Activated T-cell treated with anti-CD3 and anti-CD28 coated beads for 24 hours (primary cell): ENCODE data around the gene BCHE.
"Not testable (repeated sequence)": the region's sequence is repeated elsewhere in the genome, so short reads cannot be mapped to it uniquely, and the experiment has no call there.

ENCODE experiments used
- DNase-seq: peaks from one replicate; pipeline ENCODE4 v3.0.0-alpha.2; 2020; ENCODE audit warnings: low read depth

BCHE gene

GRCh38 chr3:165816209-165816608, 21.0 kb downstream of the BCHE start:
- no peak for DNase-seq

GRCh38 chr3:165815682-165816081, 21.5 kb downstream of the BCHE start:
- DNase-seq: no peak

GRCh38 chr3:165814380-165814779, 22.8 kb downstream of the BCHE start:
- no peak for DNase-seq

GRCh38 chr3:165807937-165808336, 29.3 kb downstream of the BCHE start:
- DNase-seq: not testable (repeated sequence)

GRCh38 chr3:165805946-165806561, 31.2 kb downstream of the BCHE start:
- no peak for DNase-seq

- no peak for DNase-seq
These were observed 33.8 kb downstream of the BCHE start for GRCh38 chr3:165803471-165803870.

GRCh38 chr3:165800970-165801369, 36.3 kb downstream of the BCHE start:
- DNase-seq: no peak

GRCh38 chr3:165799026-165799425, 38.2 kb downstream of the BCHE start:
- DNase-seq: no peak

GRCh38 chr3:165797551-165797950, 39.7 kb downstream of the BCHE start:
- DNase-seq: no peak

- no peak for DNase-seq
These were observed 40.5 kb downstream of the BCHE start for GRCh38 chr3:165796701-165797100.

- DNase-seq: no peak
These were observed 48.7 kb downstream of the BCHE start for GRCh38 chr3:165788531-165788930.

GRCh38 chr3:165786013-165786412, 51.2 kb downstream of the BCHE start:
- DNase-seq: no peak

GRCh38 chr3:165784337-165784736, 52.9 kb downstream of the BCHE start:
- no peak for DNase-seq

GRCh38 chr3:165783383-165783782, 53.8 kb downstream of the BCHE start:
- no peak for DNase-seq

- DNase-seq: no peak
These were observed 58.3 kb downstream of the BCHE start for GRCh38 chr3:165778891-165779290.

GRCh38 chr3:165778456-165778855, 58.8 kb downstream of the BCHE start:
- no peak for DNase-seq

- DNase-seq: no peak
These were observed 61.4 kb downstream of the BCHE start for GRCh38 chr3:165775824-165776223.

GRCh38 chr3:165770781-165771180, 66.4 kb downstream of the BCHE start:
- no peak for DNase-seq

- no peak for DNase-seq
These were observed 68.5 kb downstream of the BCHE start for GRCh38 chr3:165768680-165769079.

- no peak for DNase-seq
These were observed 78.2 kb downstream of the BCHE start for GRCh38 chr3:165759041-165759440.

- no peak for DNase-seq
These were observed 81.7 kb downstream of the BCHE start for GRCh38 chr3:165755571-165755970.

GRCh38 chr3:165754219-165755007, 82.8 kb downstream of the BCHE start:
- no peak for DNase-seq

- no peak for DNase-seq
These were observed 83.7 kb downstream of the BCHE start for GRCh38 chr3:165753560-165753959.

- no peak for DNase-seq
These were observed 85.6 kb downstream of the BCHE start for GRCh38 chr3:165751637-165752036.
